ENCODE data around the gene SLITRK4.

SLITRK4 gene, protein sequence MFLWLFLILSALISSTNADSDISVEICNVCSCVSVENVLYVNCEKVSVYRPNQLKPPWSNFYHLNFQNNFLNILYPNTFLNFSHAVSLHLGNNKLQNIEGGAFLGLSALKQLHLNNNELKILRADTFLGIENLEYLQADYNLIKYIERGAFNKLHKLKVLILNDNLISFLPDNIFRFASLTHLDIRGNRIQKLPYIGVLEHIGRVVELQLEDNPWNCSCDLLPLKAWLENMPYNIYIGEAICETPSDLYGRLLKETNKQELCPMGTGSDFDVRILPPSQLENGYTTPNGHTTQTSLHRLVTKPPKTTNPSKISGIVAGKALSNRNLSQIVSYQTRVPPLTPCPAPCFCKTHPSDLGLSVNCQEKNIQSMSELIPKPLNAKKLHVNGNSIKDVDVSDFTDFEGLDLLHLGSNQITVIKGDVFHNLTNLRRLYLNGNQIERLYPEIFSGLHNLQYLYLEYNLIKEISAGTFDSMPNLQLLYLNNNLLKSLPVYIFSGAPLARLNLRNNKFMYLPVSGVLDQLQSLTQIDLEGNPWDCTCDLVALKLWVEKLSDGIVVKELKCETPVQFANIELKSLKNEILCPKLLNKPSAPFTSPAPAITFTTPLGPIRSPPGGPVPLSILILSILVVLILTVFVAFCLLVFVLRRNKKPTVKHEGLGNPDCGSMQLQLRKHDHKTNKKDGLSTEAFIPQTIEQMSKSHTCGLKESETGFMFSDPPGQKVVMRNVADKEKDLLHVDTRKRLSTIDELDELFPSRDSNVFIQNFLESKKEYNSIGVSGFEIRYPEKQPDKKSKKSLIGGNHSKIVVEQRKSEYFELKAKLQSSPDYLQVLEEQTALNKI

DNA sequence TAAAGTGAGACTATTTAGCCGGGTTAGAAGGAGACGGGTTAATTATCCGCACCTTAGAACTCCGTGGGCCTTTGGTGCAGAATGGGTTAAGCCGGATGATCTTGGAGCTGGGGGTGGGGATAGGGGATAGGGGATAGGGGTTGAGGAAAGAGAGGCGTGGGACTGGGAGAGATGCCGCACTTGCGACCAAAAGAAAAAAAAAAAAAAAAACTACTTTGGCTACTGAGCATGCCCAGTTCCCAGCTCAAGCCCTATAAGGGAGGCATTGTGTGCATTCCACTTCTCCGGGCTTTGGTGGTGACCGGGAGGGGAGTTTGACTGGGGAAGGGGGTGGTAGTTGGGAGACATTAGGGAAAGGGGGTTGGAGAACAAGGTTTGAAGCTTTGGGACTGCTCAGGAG lies at the start of gene SLITRK4:
Gene SLITRK4, minus strand, starts transcription at position 187 of the 400 bp plus-strand sequence. CDS start 4,993 bp downstream, outside the sequence.
- no peak for DNase-seq

DNA sequence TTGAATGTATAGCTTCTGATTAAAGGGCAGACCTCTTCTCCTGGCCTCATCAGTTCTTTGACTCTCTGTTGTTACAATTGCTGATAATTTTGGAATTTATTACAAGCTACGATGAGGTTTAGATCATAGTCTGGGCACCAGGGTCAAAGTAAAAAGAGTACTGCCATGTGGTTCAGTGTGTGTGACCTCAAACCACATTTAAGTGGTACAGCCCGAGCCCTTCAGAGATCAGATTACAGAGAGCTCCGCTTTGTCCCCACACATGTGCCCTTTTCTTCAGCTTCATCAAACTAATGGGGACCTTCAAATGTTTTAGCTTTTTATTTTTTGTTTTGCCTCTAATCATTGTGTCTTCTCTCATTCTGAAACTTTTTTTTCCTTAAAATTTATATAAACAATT lies 47.6 kb upstream of the SLITRK4 start:
- no peak for DNase-seq

DNA sequence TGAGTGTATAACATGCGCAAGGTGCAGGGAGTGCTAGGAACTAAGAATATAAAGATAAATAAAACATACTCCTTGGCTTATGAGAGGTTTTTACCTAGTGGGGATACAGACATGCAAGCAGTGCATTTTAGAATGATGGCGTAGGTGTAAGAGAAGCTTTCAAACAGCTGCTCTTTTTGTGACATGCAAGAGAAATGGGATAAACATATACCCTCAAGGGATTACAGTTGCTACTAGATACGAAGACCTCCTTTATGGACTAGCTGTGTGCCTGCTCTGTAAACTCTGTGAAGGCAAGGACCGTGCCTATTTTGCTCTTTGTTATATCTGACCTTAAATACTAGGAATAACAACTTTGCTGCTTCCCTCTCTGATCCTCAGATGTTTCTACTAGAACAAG lies 39.0 kb upstream of the SLITRK4 start:
- DNase-seq: no peak

DNA sequence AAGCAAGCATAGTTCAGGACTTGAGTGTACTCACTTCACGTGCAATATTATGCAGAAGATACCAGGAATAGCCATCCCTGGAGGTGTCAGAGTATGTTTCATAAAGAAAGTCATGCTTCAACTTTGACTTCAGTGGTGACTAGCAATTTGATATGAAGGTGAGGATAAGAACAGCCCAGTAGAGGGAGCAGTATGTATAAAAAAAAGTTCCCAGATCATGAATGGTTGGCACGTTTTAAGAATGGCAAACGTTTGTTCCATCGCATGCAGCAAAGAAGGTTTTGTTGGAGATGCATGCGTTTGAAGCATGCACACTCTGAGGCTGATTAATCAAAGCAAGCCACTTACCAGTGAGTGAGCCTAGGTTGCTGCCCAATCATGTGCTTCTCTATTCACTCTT lies 33.5 kb upstream of the SLITRK4 start:
- no peak for DNase-seq

DNA sequence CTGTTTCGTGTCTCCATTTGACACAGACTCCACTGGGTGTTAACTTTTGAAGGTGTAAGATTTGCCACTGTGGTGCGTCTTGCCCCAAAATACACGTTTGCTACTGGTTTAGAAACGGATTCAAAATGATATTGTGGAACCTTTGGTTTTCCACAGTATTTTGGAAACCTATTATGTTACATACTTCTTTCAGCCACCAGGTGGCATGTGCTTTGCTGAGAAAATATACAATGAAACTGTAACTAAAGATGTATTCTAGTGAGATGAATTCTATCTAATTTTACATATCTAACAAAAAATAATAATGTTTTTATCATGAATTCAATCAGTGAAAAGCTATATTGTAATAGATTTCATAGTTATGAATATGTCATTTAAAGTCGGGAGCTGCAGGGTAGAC lies 28.4 kb upstream of the SLITRK4 start:
- no peak for DNase-seq

DNA sequence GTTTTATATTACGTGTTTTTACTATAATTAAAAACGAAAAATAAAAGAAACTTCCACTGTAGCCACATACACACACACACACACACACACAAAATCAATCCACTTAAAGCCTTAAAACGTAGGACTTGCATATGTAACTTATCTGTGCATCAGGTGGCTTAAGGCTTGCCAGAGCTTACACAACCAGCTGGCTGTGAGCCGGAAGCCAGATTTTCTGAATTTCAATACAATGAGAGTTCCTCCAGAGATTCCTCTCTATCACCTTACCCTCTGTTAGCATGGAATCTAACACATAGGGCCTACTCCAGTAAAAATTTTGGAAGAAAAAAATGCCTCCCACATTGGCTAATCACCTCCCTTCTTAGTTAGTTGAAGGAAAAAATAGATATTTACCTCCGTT lies 27.9 kb upstream of the SLITRK4 start:
- DNase-seq: no peak

DNA sequence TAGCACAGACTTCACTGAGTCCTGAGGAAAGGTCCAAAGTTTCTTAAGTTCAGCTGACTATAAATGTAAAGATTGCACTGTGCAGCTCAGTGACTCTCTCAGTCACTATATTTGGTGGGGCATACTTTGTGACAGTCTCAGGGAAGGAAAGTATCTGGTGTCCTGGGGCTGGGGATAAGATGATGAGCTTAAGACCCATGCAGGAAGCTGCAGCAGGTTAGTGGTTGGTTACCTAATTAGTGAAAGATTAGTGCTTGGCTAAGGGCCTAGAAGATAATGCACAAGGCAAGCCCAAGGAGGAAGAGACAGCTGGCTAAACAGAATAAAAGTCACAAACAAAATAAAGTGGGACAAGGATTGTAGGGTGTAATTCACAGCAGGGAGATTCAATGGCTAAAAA lies 25.4 kb upstream of the SLITRK4 start:
- no peak for DNase-seq

DNA sequence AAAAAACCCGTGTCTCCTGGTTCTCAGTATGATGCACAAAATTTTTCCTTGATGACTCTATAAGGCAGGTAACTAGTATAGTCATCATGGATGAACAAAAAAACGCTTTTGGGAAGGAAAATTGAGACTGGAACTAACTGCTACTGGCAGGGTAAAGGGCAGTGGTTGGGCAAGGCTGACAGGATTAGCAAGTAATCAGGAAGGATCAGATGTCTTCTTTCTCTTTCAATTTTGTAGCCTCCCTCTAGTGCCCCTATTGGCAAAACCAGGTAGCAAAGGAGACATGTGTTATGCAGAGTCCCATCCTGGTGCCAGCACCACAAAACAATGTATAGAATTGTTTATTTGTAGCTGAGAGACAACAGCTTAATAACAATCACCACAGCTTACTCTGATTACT lies 12.8 kb upstream of the SLITRK4 start:
- DNase-seq: no peak

DNA sequence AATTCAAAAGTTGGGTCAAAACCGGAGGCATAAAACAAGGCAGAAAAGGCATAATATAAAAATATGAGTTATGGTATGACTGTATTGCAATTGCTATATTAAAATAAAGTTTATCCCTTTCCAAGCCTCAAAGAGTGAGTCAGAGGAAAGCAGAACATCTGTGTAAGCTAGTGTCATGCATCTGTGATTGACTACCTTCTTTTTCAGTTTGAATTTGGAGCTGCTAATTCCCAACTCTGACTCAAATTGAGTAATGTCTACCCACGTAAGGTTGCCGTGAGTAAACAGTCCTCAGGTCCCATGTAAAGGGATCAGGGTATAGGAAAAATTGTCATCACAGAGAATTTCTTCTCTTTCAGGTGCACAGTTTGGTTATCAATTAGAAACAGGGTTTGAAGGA lies 6.5 kb upstream of the SLITRK4 start:
- no peak for DNase-seq

DNA sequence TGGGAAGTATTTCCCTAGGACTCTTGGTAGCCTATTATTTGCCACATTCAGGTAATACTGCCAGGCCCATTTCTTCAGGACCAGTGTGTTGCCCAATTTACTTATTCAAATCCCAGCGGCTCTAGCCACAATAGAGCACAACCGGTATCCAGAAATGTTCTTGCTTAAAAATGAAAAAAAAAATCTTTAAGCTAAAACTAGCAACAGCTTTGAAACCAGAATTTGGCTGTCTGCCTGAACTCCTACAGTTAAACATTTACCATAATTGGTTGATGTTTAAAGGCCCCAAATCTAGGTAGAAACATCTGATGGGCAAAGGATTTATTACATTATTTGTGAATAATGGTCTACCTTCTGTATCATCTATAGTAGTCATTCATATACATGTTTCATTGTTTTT lies 930 bp upstream of the SLITRK4 start:
- no peak for DNase-seq

DNA sequence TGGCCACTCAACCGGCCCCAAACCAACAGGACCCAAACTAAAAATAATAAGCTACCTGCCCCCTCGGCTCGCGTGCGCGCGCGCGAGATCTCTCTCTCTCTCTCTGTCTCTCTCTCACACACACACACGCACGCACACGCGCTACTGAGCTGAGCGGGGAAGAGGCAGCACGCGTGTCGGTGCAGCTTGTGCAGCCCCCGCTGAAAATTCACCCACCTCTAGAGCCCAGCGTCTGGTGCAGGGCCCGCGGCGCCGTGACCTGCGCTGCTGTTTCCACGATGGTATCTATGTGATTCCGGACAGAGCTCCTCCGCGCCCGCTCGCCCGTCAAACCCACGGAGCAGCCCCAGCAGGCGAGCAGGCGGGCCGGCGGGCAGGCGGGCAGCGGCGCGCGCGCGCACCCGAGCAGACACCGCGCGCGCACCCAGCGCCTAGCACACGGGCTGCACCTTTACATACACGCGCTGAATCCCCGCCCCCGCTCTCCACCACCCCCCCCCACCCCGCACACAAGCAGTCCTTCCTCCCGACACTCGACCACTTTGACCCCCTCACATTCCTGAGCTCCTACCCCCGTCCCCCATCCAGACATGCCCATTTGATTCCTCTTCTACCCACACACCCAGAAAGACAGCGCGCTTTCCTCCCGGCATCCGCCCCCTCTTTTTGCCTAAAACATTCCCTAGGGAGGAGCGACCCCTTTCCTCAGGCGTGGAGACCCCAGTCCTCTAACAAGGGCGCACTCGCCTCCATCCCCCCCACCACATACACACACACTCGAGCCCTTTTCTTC lies 1.0 kb downstream of the SLITRK4 start:
- DNase-seq: no peak

DNA sequence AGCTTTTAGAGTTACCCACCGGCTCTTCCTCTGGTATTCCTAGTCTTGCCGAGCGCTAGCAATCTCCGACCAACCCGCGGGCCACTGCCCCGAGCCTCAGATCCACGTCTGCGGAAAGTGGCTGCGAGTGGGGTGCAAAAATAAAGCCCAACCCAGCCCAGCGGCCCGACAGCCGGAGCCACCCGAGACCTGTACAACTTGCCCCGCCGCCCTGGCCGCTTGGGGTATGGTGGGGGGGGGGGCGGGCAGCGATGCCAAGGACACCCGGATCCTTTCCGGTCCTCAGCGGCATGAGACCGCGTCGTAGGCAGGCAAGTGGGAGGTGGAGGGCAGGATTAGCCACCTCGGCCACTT lies 1.6 kb downstream of the SLITRK4 start:
- no peak for DNase-seq

DNA sequence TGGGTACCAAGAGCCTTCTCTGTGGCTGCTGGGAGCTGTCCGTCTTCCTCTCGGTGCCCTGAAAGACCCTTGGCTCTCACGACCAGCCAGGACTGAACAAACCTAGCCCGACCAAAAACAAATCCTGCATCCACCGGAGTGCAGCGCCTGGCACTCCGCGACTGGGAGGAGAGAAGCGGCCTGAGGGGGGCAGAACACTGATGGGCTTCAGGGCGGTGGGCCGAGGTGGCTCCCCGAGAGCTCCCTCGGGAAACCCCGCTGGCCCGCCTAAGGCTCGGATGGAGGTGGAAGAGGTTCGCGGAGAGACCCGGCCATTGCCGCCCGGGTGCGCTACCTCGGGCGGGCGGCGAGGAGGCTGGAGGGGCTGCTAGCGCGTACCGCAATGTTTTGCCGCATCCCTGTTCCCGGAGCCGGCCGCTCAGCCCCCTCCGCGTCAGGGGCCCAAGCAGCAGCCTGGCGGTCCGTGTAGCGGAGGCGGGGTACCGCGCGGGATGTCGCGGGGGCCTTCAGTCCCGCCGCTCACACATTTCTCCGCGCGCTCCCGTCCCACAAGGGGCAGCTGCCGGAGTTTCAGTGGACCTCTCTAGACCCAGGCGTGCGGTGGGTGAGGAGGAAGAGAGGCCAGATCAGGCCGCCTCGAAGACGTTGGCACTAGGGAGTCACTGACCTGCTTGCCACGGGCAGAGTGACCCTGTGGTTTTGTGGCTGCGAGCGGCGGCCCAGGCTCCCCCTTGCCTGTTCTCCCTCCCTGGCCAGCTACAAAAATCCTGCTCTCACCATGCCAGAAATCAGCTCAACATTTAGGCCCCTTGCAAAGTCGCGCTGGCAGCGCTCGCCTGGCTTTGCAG lies 2.2 kb downstream of the SLITRK4 start:
- no peak for DNase-seq

DNA sequence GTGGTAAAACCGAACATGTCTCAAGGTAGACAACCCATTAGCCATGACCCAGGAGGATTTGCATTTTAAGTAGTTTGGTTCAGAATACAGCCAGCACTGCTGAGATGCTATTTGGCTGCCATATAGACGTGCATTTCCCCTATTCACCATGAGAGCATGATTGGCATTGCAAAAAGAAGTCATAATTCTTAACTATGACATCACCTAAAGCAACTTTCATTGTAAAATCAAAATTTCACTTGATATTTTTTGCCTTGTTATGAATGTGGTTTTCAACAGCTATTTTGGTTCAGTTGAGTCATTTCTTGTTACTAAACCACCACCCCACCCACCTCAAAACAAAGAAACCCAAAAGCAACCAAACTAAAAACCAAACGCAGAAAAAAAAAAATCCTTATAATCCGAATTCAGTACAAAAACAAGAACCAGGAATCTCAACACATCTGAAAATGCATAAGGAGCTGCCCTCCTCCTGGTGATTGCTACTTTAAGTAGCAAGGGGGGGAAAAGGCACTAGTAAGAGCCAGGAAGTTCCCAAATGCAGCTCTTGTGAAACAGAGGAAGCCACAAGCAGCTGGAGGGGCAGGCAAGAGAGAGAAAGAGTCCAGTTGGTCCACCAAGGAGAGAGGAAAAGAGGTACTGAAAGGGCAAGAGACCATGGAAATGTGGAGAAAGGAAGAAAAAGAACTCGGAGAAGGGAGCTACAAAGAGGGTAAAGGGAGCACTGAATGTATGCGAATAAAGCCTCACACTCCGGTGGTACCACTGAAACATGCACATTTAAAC lies 3.1 kb downstream of the SLITRK4 start:
- DNase-seq: no peak

DNA sequence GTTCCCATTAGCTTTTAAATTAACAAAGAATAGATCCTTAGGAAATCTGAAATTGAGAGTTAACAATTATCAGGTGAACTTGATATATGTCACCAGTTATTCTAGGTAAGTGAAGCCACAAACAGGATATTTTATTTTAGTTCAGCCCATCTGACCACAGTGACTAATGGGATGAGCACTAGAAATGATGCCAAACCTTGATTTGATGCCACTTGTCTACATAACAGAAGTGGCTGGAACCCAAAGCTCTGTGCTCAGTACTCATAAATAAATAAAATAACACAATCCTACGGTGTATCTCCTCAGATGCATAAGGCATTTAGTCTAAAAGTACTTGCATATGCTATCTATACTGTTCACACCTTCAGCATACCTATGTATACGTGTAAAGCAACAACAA lies 12.2 kb downstream of the SLITRK4 start:
- DNase-seq: no peak

DNA sequence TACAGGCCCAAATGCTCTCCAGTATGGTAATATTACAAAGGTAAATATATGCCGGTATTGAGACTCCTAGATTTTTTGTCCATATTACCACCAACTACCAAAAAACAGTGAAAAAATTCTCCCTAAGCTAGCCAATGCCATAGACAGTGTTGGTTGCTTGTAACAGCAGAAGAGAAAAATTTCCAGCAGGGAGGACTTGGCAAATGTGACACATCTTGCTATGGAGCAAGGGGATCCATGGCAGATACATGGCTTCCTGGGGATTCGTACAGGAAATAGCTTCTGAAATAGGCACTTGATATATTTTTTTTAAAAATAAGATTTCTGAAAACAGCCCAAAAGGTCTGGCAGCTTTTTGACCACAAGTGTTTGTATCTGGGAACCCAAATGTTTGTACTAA lies 14.6 kb downstream of the SLITRK4 start:
- no peak for DNase-seq

DNA sequence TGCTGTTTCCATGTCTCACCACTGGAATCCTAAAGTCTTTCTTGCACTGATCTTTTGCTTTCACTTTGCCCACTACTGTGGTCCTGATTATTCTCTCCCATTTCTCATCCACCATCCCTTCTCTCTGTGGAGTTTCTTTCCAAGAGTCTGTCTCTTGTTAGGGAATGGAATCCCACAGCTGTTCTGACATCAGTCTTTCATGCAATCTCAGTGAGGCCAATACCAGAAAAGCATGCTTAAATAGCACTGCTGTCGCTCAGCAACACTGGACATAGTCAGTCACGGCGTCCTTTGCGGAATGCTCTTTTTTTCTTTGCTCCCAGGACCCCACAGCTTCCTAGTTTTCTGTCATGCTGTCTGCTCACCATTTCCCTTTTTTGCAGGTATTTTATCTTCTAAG lies 20.1 kb downstream of the SLITRK4 start:
- DNase-seq: no peak

DNA sequence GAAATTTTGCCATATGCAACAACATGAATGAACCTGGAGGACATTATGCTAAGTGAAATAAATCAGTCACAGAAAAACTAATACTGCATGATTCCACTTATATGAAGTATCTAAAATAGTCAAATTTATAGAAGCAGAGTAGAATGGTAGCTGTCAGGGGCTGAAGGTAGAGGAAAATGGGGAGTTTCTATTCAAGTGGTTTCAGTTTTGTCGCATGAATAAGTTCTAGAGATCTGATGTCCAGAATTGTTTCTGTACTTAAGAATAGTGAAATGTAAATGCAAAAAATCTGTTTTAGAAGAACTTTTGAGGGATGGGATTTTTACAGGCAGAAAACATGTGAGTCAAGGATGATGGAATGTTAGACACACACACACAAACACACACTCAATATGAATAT lies 34.1 kb downstream of the SLITRK4 start:
- no peak for DNase-seq

DNA sequence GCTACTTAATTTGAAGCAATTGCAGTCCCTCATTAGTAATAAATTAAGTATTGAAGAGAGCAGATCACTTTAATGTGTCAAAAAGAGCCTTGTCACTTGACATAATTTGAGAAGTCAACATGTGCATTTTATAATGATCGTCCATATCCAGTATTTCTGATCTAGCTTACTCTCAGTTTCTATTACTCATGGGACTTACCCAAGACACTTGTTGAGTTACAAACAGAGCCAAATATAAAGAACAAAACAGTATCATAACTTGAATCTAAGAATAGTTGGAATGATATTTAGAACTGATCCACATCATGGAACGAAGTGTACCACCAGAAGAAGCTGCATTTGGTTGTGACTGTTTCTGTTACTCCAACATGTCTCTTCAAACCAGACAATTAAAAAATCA lies 54.7 kb downstream of the SLITRK4 start:
- no peak for DNase-seq

DNA sequence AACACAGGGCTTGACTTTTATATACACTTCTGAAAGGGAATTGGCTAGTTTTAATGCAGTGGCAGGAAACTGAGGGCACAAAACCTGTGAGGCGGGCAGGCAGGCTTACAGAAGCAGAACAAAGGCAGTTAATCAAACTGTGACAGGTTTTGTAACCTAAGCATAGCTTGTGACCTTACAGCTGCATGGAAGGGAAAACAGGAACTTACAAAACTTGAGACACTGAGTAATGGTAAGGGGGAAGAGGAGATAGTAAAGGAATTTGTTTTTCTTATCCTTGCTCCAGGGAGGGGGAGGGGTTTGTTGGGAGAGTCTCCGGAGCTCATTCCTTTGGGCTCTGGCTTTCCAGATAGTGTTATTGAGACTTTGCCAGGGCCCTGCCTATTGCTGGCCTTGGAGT lies 55.6 kb downstream of the SLITRK4 start:
- DNase-seq: no peak
